HS-5 (cell line): Measurements from ENCODE around the gene PLXNA2.
A peak's percentile ranks its signal among the peaks of the same experiment; 100 is the strongest.

Experiments used
- DNase-seq: peaks from one replicate; pipeline ENCODE4 v3.0.0-alpha.2; 2012; ENCODE audit warnings: low read depth

Gene PLXNA2

DNA sequence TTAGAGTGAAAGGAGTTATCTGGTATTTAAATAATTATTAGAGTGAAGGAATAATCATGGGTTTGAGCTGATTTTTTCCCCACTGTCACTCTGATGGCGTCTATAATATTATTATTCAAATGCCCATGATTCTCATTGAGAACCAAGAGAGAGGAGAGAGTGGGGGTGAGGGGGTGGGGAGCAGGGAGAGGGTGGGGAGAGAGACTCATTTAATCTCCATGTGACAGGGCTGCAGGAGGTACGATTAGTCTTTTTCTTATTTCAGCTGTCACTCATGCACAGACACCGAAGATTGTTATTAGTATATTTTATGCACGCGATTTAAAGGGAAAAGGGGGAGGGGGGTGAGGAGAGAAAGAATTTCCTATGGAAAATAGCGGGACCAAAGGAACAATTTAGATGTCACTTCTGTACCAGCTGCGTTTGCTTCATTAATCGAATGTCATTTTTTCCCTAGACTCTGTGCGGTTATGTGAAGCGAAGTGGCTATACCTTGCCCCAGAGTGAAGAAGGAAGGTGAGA lies 19.9 kb downstream of the PLXNA2 start:
- no peak for DNase-seq

- no peak for DNase-seq
These were observed 21.0 kb downstream of the PLXNA2 start for GRCh38 chr1:208223136-208223535.

GRCh38 chr1:208222376-208223126 lies 21.6 kb downstream of the PLXNA2 start:
- DNase-seq = no peak

GRCh38 chr1:208221291-208221622 lies 22.9 kb downstream of the PLXNA2 start:
- no peak for DNase-seq

GRCh38 chr1:208219659-208220282 lies 24.4 kb downstream of the PLXNA2 start:
- no peak for DNase-seq

GRCh38 chr1:208219098-208219658 lies 25.0 kb downstream of the PLXNA2 start:
- no peak for DNase-seq

DNA sequence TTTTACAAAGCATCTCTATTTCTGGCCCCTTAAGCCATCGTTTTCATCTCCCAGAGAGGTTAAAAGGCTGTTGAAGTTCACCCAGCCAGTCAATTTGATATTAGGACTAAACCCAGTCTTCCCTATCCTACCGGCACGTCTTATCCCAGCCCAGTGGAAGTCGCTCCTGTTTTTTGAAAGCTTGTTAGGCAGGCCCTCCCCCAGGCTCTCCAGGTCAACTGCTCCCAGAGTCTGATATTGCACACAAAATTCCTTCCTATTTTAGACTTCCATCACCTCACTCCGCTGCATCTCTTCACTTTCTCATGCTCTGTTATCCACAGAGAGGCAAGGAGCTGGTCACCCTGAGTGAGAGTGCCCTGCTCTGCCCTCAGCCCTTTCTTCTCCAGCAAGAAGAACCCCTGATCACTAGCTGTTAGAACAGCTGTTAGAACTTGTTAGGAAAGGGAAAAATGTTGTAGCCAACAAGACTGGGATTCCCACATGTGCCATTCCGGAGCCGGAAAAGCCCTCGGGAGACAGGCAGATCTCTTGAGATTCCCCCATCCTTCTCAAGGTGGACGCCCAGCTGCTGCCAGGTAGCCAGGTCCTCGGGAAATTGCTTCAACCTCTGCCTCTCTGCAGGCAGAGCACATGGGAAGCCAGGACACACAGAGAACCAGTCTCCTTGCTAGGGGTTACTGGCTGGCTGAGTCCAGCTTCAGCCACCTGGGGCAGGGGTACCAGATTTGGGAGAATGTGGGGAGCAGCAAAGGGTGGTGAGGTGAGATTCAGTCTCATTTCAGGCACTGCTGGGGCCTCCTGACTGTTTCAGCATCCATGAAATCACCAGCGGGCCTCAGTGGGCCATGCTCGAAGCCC lies 25.7 kb downstream of the PLXNA2 start:
- no peak for DNase-seq

DNA sequence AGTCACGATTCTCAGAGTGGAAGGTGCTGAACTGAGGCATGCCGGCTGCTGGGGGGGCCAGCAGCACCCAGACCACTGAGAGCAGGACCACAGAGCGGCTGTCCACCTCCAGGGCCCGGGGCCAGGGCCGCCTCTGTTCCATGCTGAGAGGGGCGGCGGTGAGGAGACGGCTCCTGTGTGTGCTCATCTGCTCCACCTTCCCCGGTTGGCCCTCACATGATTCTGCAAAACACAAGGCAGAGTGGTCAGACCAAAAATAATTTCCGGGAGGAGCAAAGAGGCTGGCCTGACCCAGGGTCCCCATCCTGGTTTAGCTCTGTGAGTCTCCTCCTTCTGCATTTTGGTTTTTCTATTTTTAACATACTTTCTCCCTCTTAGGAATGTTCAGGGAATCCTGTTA lies 26.4 kb downstream of the PLXNA2 start:
- no peak for DNase-seq

DNA sequence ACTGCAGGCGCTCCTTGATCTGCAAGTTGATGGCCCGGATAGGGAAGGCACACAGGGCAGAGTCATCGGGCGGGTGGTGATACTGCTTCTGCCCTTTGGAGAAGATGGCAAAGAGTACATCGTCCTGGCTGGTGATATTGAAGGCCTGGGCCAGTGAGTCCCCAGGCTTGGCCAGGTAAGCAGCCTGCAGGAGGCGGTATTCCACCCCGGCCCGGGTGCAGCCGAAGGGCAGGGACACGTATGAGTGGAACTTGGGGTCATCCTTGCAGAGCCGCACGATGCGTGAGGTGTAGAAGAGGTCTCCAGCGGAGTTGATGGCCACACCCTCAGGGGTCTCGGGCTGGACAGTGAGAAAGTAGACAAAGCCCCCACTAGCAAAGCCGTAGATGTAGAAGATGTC lies 27.4 kb downstream of the PLXNA2 start:
- DNase-seq = no peak

GRCh38 chr1:208216062-208216461 lies 28.1 kb downstream of the PLXNA2 start:
- no peak for DNase-seq

DNA sequence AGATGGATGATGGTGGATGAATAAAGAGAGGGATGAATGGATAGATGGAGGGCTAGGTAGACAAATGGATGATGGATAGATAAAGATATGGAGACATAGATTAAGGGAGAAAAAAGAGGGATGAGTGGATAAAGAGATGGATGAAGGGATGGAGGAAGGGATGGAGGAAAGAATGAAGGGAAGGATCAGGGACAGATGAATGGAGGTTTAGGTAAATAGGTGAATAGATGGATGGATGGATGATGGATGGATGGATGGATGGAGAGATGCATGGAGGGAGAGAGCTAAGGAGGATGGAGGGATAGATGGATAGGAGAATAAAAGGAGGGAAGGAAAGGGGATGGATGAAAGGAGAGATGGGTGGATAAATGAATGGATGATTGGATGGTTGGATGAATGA lies 28.8 kb downstream of the PLXNA2 start:
- DNase-seq = no peak

DNA sequence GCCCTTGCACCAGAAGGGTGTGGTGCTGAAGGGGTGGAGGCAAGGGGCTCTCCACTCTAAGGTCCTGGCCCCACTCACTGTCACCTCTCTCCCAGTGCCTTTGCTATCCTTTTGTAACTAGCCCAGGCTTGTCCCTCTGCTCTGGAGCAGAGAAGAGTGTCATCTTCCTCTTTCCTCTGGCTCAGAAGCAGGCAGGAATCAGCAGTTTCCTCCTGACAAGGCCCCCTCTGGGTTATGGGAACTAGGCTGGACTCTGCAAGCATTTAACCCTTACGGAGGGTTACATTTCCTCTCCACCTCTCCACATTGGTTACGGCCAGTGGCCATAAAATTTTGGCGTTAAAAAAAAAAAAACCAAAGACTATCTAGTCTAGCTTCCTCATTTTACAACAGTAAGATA lies 30.4 kb downstream of the PLXNA2 start:
- no peak for DNase-seq

DNA sequence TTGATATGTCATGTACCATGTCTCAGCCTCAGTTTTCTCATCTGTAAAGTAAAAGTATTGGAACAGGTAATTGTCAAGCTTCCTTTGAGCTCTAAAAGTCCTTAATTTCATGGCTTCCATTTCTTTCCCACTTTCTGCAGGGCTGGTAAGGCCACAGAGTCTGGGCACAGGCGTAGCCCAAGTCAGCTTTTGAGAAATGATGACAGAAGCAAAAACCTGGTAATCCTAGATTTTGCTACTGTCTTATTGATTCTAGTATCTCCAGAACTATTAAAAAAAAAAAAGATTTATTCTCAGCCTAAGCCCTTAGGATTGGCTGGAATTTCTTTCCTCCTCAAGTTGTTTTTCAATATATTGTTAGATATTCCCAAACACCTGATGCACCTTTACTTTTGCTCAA lies 31.3 kb downstream of the PLXNA2 start:
- no peak for DNase-seq

- no peak for DNase-seq
These were observed 32.0 kb downstream of the PLXNA2 start for GRCh38 chr1:208211921-208212843.

GRCh38 chr1:208209896-208210589 lies 34.1 kb downstream of the PLXNA2 start:
- DNase-seq = no peak

DNA sequence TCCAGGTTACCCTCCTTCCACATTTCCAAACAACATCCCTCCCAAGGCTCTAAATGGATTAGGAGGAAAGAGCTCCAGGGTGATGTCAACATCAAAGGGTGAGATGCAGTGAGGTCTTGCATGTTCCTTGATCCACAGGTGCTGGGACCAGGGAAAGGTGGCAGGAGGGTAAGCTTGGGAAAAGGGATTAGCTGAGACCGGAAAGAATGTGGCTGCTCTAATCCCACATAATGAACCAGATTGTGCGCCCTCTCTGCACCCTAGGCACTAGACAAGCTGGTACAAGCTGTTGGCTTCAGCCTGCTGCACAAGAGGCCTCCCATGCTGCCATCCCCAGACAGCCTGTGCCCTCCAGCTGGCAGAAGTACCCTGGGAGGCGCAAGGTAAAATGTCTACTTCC lies 34.9 kb downstream of the PLXNA2 start:
- DNase-seq = no peak

DNA sequence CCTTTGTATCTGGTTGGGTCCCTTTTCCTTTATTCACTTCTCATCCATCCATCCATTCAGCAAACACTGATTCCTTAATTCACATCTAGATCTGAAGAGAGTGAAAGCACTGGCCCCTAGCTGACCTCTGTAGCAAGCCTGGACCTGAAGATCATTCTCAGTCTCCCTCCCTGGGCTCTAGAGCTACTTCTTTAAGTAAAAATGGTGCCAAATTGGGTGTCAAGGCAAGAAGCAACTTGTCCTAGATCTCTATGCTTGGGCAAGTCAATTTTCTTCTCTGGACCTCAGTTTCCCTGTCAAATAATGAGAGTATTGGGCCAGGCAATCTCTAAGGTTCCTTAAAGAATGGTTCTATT lies 36.1 kb downstream of the PLXNA2 start:
- no peak for DNase-seq

DNA sequence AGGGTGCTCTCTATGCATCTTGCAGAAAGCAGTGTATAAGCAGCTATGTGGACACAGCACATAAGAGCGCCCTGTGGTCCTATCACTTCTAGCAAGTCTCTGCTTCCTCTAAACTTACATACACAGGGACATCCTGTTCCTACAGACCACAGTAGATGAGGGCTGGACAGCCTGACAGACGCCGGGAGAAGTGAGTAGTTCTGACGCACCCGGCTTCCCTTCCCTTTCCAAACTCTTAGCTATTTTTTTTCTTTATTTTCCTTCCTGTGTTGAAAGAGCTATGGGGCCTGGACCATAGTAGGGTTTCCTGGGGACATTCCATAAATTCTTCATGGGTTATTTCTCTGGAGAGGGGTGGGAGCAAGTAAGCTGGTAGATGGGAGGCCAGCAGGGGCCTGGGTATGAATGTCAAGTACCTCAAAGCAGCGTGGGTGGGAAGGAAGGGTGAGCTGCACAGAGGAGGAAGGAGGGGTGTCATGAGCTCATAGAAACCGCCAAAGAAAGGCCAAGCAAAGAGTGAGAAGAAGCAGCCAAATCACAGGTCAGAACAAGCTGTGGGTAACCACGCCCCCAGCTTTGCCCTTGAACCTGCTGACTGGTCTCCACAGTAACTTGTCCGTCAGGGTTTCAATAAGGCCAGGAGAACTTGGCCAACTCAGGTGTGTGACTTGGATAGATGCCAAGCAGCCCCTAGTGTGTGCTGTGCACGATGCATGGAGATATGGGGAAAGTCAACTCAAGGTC lies 36.6 kb downstream of the PLXNA2 start:
- DNase-seq = peak; percentile 88

DNA sequence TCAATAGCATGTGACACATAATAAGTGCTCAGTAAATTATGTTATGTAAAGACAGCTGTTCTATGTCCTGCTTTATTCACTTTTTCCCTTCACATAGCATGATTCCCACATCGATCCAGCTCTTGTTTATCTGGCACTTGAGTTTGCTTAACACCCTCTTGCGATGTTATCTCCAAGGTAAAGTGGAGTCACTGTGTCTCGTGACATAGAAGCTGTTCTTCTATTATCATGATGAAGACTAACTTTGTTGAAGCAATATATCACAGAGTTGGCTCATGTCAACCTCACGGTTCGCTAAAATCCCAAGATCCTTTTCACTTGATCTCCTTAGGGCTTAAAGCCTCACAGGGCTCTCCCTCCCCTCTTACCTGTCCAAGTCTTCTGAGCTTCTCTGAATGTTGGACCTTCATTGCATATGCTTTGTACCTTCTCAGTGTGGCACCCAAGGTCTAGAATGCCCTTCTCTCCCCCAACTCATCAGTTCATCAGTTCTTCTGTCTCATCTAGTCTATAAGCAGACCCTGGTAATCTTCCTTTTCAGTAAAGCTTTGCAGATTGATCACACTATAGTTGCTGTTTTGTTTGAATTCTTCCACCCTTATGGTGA lies 38.0 kb downstream of the PLXNA2 start:
- no peak for DNase-seq
